Right cardiac atrium (tissue), 5 donors: ENCODE measurements around the gene MEGF8. TPM values are rescaled to one million over a fixed set of nuclear protein-coding genes. Genes with fewer than 3 reads are reported as not detected.

Experiments
- ATAC-seq, 2 donors: fragments of 200-7000 bp; cut with Tn5 transposase; one replicate each; pipeline versions ENCODE4 v1.8.0 to v1.9.1; 2020; ENCODE audit warnings: moderate library complexity in 2 of 2, mild to moderate bottlenecking in 1 of 2
- DNase-seq, 3 donors: peaks; one replicate each; pipeline ENCODE4 v3.0.0-alpha.2; 2020
- H3K27ac ChIP-seq: one replicate; pipeline ENCODE4 v1.5.1; 2013; ENCODE audit warnings: mild to moderate bottlenecking, low read length, control low read depth, moderate library complexity
- H3K27me3 ChIP-seq: one replicate; pipeline ENCODE4 v1.6.1; 2013; ENCODE audit not compliant: control insufficient read depth, insufficient read depth
- H3K4me1 ChIP-seq: one replicate; pipeline ENCODE4 v1.6.1; 2013; ENCODE audit warnings: low read length; ENCODE audit not compliant: control insufficient read depth, insufficient read depth
- H3K4me3 ChIP-seq: one replicate; pipeline ENCODE4 v1.5.1; 2013; ENCODE audit warnings: low read length, control low read depth
- H3K9me3 ChIP-seq: one replicate; pipeline ENCODE4 v1.6.1; 2013; ENCODE audit warnings: low read length; ENCODE audit not compliant: control insufficient read depth
- WGBS: extraction: QIAGEN DNeasy Blood & Tissue Kit; methylation state at CpG from one replicate; pipeline ENCODE4 v1.1.7; 2013; 5-methylcytosine and 5-hydroxymethylcytosine counted together
- intact Hi-C, 4 donors: fragments of 100-400 bp; cut with DNase I; formaldehyde crosslinking; loops; one replicate each; pipeline versions ENCODE4 v1.11.0 to v1.14.0; 2022 to 2023
- polyA plus RNA-seq: library from polyadenylated mRNA; stranded (reverse); fragments of 200-250 nt; gene quantifications from one replicate; pipeline ENCODE4 v1.2.3, GENCODE V29; 2013
- total RNA-seq, 4 donors: library from RNA; stranded (reverse); fragmentation: NEBNext Ultra II Directional; extraction: Animal tissue kit (Norgen Biotek cat#: 25700); gene quantifications; one replicate each; pipeline ENCODE4 v1.2.1, GENCODE V29; 2021
- donor health status: healthy with polysubstance abuse.
- donor health status: DM: no; HTN: yes; CAD: no.
- donor health status: DM: no; HTN: no; CAD: no.
- donor health status: DM: no; HTN: yes; CAD: no; lungs with severe emphysema.
- donor health status: DM: yes; HTN: yes; CAD: no.

Gene MEGF8
- total and polyA plus RNA-seq, 5 donors = 28.6 to 36.3 (median 31.7) TPM

GRCh38 chr19:42362342-42362741, 36.9 kb downstream of the MEGF8 start:
- no peaks in the 10 kb centered on the region for H3K4me1 ChIP-seq
- no peak for ATAC-seq
- H3K27ac ChIP-seq = no peak overlapping the region
- intact Hi-C loops = no loop called here
- no peaks in the 10 kb centered on the region for H3K27me3 ChIP-seq
- DNase-seq = no peak
- H3K9me3 ChIP-seq = peaks cover 1% of the 10 kb centered on the region
- H3K4me3 ChIP-seq = no peak overlapping the region
- whole genome bisulfite sequencing = 95% methylated on average over 14 of the region's 14 CpGs

- no peak for ATAC-seq
- Histone ChIP-seq H3K4me1 (no peaks in the 10 kb centered on the region), H3K27me3 (no peaks in the 10 kb centered on the region), H3K9me3 (peaks cover 1% of the 10 kb centered on the region), H3K4me3 (no peak overlapping the region), H3K27ac (no peak overlapping the region)
- WGBS = 93% methylated on average over 13 of the region's 13 CpGs
- DNase-seq = peak in 2 of 3 donors; percentile 27 to 61
- intact Hi-C loops = no loop called here
These were observed 37.5 kb downstream of the MEGF8 start for GRCh38 chr19:42362891-42363440.

GRCh38 chr19:42363614-42364346, 38.3 kb downstream of the MEGF8 start:
- ATAC-seq = no peak
- H3K27me3 ChIP-seq = no peaks in the 10 kb centered on the region
- WGBS = 83% methylated on average over 17 of the region's 17 CpGs
- H3K27ac ChIP-seq = no peak overlapping the region
- no peak for DNase-seq
- H3K4me3 ChIP-seq = no peak overlapping the region
- intact Hi-C loops = no loop called here
- no peaks in the 10 kb centered on the region for H3K4me1 ChIP-seq
- H3K9me3 ChIP-seq = peaks cover 1% of the 10 kb centered on the region

DNA sequence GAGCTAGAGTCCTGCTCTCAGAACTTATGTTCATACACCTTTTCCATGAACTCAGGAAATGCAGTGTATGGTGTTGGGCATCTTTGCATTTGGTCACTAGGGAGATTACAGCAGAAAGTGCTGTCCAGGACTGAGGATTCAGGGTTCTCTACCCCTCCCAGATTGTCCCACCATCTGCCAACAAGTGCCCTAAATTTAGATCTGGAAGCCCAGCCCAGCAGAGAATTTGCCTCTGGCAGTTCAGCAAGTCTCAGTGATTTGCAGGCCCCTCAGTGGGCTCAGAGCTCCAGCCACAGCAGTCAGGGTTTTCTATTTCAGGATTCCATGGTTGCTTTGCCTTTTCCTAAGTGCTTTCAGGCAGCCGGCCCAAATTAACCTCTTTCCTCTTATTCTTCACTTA, 41.2 kb downstream of the MEGF8 start:
- DNase-seq (peak in 1 of 3 donors; percentile 41), ATAC-seq (peak; percentile 4 to 47)
- Histone ChIP-seq H3K9me3 (peaks cover 1% of the 10 kb centered on the region), H3K27ac (peak overlapping the region; percentile 62), H3K4me3 (no peak overlapping the region), H3K27me3 (no peaks in the 10 kb centered on the region), H3K4me1 (no peaks in the 10 kb centered on the region)
- 46% methylated on average over 1 of the region's 1 CpG for WGBS
- intact Hi-C loops = no loop called here

DNA sequence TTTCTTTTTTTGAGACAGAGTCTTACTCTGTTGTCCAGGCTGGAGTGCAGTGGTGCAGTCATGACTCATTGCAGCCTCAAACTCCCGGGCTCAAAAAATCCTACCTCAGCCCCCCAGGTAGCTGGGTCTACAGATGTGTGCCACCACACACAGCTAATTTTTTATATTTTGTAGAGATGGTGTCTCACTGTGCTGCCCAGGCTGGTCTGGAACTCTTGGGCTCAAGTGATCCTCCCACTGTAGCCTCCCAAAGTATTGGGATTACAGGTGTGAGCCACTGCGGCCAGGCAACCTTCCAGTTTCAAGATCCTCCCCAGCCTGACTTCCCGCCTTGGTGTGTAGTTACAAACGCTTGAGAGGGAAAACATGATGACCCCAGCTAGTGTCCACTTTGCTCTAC, 42.5 kb downstream of the MEGF8 start:
- Histone ChIP-seq H3K27ac (no peak overlapping the region), H3K4me1 (no peaks in the 10 kb centered on the region), H3K27me3 (no peaks in the 10 kb centered on the region), H3K4me3 (no peak overlapping the region), H3K9me3 (peaks cover 1% of the 10 kb centered on the region)
- no peak for ATAC-seq
- 94% methylated on average over 4 of the region's 4 CpGs for WGBS
- no peak for DNase-seq
- intact Hi-C loops = no loop called here

- DNase-seq (no peak), ATAC-seq (no peak)
- Histone ChIP-seq H3K27me3 (no peaks in the 10 kb centered on the region), H3K9me3 (peaks cover 1% of the 10 kb centered on the region), H3K27ac (no peak overlapping the region), H3K4me3 (no peak overlapping the region), H3K4me1 (no peaks in the 10 kb centered on the region)
- WGBS = 95% methylated on average over 11 of the region's 11 CpGs
- intact Hi-C loops = no loop called here
These were observed 42.9 kb downstream of the MEGF8 start for GRCh38 chr19:42368360-42368759.

GRCh38 chr19:42368765-42369164, 43.3 kb downstream of the MEGF8 start:
- Histone ChIP-seq H3K27ac (no peak overlapping the region), H3K4me3 (no peak overlapping the region), H3K9me3 (no peaks in the 10 kb centered on the region), H3K27me3 (no peaks in the 10 kb centered on the region), H3K4me1 (no peaks in the 10 kb centered on the region)
- 93% methylated on average over 15 of the region's 15 CpGs for WGBS
- DNase-seq (no peak), ATAC-seq (peak in 1 of 2 donors; percentile 7)
- intact Hi-C loops = no loop called here

- DNase-seq = no peak
- WGBS = 91% methylated on average over 27 of the region's 27 CpGs
- H3K4me3 ChIP-seq = no peak overlapping the region
- H3K4me1 ChIP-seq = no peaks in the 10 kb centered on the region
- intact Hi-C loops = no loop called here
- H3K9me3 ChIP-seq = no peaks in the 10 kb centered on the region
- H3K27me3 ChIP-seq = no peaks in the 10 kb centered on the region
- ATAC-seq = no peak
- no peak overlapping the region for H3K27ac ChIP-seq
These were observed 44.1 kb downstream of the MEGF8 start for GRCh38 chr19:42369433-42370067.

GRCh38 chr19:42370068-42370520, 44.7 kb downstream of the MEGF8 start:
- H3K4me3 ChIP-seq = no peak overlapping the region
- no peak for ATAC-seq
- intact Hi-C loops = no loop called here
- H3K27me3 ChIP-seq = no peaks in the 10 kb centered on the region
- no peak for DNase-seq
- no peaks in the 10 kb centered on the region for H3K9me3 ChIP-seq
- no peak overlapping the region for H3K27ac ChIP-seq
- 78% methylated on average over 9 of the region's 9 CpGs for WGBS
- no peaks in the 10 kb centered on the region for H3K4me1 ChIP-seq

DNA sequence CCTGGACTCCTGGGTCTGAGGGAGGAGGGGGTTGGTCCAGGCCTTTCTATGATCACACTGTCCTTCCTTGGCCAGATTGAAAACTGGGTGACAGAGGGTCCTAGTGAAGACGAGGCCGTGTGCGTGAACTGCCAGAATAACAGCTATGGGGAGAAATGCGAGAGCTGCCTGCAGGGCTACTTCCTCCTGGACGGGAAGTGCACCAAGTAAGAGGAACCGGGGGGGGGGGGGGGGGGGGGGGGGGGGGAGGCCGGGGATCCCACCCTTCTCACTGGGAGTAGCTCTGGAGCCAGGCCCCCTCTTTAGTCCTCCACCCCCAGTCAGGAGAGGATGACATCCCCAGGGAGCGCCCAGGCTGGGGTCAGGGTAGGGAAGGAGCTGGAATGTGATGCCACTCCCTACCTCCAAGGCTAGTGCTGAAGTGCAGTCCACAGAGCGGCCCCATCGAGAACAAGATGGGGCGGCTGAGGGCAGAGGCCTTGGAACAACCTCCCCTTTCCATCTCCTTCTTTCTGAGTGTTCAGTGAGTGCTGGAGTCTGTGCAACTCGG, 45.3 kb downstream of the MEGF8 start:
- Histone ChIP-seq H3K9me3 (no peaks in the 10 kb centered on the region), H3K4me3 (no peak overlapping the region), H3K27me3 (no peaks in the 10 kb centered on the region), H3K27ac (no peak overlapping the region), H3K4me1 (no peaks in the 10 kb centered on the region)
- ATAC-seq = no peak
- intact Hi-C loops = no loop called here
- 76% methylated on average over 12 of the region's 12 CpGs for WGBS
- DNase-seq = peak in 1 of 3 donors; percentile 19

DNA sequence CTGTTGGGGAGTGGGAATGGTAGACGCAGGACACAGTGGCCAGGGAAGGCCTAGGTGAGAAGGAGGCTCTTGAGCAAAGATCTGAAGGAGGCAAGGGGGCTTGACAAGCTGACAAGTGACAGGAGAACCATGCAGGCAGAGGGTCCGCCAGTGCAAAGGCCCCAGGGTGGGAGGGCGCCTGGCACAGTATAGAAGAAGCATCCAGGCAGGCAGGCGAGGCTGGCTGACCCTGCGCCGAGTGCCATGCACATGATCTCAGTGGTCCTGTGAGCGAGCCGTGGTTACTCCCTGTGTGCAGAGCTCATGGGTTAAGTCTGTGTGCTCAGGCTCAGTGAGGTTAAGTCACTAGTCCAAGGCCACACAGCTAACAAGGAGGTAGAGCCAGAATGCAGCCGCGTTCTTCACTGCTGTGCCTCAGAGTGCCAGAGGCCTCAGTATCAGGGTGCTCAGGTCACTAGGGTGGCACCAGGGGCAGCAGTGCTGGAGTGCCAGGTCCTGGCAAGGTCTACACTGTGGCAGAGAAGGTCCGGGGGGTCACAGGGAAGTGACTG, 49.5 kb downstream of the MEGF8 start:
- intact Hi-C loops = no loop called here
- no peak for ATAC-seq

More for the DNA sequence above, 49.5 kb downstream of the MEGF8 start:
- H3K4me3 ChIP-seq = no peak overlapping the region
- no peak overlapping the region for H3K27ac ChIP-seq
- no peaks in the 10 kb centered on the region for H3K27me3 ChIP-seq
- DNase-seq = peak in 1 of 3 donors; percentile 38
- H3K4me1 ChIP-seq = no peaks in the 10 kb centered on the region
- H3K9me3 ChIP-seq = no peaks in the 10 kb centered on the region
- WGBS = 96% methylated on average over 11 of the region's 11 CpGs
